ENCODE measurements around the gene KCNIP3.

Gene KCNIP3

DNA sequence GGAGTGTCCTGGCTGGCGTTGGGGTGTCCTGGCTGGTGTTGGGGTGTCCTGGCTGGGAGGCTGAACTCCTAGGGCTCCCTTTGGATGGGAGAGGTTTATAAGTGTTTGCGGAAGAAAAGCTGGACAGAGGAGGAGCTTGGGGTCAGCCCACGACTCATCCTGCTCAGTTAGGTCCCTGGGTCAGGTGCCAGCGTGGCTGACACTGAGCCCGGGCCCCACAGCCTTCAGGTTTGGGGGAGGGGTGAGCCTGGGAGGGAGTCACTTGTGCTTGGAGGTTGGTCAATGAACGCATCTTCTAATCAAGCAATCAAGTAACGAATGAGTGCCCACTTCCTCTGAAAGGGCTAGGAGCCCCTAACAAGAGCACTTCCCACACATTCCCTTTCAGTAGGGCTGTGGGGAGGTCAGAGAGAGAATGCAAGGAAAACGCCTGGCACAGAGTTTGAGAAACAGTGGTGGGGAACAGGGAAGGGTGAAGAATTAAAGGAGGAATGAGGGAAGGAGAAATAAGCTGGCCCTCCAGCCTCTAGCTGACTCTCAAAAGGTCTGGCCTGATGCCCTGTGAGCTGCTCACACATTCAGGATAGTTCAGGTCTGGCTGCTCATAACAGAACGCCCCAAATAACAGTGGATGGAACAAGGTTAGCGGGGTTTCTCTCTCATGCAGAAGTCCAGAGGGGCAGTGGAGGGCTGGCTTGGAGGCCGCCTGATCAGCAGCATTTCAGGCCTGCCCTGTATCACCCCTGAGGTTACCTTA lies 670 bp downstream of the KCNIP3 start:
- DNase-seq (ENCODE audit: low read depth), result no peak

DNA sequence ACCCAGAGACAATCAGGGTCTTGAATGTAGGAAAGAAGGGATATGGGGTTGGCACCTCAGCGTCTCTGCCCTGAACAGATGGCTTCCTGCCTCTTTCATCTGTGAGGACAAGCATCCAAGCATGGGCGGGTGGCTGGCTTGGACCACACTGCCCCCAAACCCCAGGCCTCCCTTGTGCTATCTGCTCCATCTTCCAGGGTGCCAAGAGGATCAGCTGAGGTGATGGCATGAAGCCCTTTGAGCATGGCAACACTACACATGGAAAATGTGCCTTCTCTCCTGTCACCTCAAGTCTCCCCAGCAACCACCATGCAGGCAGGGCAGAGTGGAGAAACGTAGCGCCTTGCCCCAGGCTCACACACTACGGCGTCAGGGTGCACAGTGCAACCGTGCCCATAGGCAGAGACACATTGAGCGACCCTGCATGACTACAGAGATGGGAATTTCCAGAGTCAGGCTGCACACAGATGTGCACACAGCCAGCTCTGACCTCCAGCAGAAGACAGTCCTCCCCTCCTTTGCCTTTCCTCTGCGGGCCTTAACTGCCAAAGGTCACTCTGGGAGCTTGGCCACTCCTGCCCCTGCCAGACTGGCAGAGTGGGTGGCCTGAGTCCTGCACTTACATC lies 1.5 kb downstream of the KCNIP3 start:
- no peak for DNase-seq (ENCODE audit: low read depth)

DNA sequence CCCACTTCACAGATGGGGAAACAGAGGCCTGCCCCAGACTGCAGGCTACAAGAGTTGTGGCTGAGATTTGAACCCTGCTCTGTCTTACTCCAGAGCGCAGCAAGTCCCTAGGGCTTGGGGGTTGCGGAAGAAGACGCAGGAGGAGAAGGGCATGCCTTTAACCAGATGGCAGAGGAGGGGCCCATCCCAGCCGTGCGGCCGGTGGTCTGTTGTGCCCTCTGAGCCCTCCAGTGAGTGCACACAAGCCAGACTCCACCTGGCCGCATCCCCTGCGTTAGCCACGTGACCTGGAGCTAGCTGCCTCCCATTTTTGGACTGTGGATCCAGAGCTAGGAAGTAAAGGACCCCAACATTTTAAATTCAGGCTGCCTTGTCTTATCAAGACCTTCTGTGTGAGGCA lies 2.8 kb downstream of the KCNIP3 start:
- DNase-seq (ENCODE audit: low read depth), result no peak

GRCh38 chr2:95300450-95300849 lies 3.3 kb downstream of the KCNIP3 start:
- no peak for DNase-seq (ENCODE audit: low read depth)

DNA sequence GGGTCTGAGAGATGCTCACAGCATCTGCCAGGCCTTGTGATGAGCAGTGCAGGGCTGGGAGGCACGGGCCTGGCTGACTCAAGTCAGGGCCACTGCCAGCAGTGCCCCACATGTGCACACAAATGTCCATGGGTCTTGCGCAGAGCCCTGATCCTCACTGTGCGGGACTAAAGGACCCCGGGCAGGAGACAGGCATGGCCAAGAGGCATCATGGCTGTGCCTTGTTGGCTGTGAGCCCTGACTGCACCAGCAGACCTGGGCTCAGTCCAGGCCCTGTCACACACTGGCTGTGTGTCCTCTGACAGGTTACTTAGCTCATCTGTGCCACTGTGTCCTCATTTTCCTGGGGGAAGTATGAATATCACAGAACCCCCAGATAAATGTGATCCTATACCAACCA lies 4.0 kb downstream of the KCNIP3 start:
- DNase-seq (ENCODE audit: low read depth), result no peak

DNA sequence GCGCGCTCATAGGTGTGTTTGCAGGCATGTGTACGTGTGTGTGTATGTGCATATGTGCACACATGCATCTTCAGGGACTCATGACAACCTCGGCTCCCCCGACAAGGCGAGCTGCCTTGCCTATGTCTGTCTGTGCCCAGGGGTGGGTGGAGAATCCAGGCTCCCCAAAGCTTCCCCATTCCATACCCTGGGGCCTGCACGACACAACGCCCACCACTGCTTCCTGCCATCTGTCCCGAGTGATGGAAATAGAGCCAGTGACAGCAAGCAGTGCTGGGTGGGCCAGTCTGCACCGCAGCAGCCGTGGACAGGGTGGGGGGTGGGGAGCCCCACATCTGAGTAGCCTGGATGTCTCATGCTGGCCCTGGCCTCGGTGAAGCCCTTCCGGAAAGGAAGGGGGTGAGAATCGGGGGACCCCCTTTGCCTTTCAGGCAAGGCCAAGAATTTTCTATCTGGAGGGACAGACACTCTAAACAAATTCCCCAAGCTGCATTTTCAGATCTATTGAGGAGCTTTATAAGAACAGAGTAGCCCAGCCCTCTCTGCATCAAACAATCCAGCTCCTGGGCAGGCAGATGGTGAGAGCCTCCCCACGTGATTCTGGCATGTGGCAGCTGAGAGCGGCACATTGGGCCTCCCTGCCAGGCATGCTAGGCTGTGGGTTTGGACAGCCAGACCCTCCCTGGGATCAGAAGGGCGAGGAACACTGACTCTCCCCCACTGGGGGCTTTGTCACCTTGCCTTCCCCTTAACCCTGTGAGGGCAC lies 4.9 kb downstream of the KCNIP3 start:
- DNase-seq (ENCODE audit: low read depth), result no peak

DNA sequence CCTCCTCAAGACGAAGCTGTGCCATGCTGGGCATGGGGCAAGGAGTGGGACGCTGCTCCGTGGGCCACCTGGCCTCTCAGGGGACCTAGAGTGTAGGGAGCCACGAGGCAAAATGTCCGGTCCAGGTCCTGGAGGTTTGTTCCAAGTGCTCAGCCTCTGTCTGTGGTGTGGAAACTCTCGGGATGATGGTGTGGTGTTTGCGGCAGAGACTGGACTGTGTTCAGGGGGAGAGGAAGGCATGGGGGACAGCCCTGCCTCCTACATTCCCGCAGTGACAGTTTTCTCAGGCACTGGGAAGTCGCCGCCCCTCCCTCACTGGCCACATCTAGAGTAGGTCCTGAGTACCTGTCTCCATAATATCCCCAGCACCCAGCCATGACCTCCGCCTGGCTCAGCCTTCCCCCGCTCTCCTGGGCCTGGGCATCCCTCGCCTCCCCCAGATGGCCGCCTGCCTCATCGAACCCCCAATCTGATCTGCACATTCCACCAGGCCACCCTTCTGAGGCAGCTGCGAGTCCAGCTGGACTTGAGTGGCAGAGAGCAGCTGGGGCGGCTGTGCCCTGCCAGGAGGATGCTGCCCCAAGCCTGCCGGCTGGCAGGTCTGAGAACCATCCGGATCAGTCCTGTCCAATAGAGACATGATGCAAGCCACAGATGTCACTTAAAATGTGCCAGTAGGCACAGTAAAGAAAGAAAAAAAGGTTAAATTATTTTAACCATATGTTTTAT lies 6.2 kb downstream of the KCNIP3 start:
- no peak for DNase-seq (ENCODE audit: low read depth)

- DNase-seq (ENCODE audit: low read depth), result no peak
These were observed 8.4 kb downstream of the KCNIP3 start for GRCh38 chr2:95305380-95306061.

DNA sequence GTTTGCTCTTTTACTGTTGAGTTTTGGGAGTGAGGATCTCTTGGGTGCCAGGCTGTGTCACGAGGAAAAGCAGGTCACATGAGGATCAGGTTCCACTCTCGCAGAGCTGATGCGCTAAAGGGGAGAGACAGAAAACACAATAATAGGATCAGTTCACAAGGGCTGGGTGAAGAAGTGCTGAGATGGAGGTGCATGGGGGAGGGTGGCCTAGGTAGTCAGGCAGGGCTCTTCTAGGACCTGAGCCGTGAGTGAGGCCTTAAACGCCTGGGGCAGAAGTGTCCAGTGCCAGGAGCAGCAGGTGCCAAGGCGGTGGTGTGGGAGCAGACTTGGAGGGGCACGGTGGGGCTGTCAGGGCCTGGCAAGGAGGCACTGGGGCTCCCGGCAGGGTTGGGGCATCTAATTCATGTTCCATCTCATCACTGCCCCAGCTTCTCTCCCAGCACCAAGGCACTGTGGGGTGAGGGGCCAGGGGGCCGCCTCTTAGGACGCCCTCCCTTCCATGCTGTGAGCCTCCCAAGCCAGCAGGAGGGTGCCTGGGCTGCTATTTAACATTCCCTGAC lies 9.3 kb downstream of the KCNIP3 start:
- no peak for DNase-seq (ENCODE audit: low read depth)

DNA sequence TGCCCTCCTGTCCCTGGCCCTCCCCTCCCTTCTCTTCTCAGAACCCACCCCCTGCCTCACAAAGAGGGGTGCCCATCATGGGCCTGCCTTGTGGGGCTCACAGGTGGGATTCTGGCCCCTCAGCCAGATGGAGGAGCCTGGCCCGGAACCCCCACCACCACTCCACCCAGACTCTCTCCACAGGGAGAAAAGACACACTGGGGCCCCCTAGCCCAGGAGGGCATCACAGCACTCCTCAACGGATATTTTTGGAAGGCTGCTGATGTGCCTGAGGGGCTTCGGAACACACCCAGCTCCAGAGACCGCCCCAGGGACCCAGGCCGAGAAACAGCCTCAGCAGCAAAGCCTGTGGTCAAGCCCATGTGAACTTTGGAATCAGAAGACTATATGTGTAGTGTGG lies 9.9 kb downstream of the KCNIP3 start:
- DNase-seq (ENCODE audit: low read depth), result no peak

DNA sequence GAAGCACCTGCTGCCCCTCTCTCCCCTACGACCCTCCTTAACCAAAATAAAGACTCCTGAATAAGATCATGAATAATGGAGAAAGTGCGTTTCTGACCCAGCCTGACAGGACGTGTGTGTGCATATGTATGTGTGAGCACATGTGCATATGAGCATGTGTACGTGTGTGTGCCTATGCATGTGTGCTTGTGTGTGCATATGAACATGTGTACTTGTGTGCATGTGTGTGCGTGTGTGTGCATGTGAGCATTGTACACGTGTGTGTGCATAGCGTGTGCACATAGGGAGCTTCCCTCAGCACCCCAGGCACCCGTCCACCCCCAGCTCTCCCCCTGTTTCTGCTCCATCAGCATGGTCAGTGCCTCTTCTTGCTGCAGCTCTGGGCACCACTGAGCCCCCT lies 10.7 kb downstream of the KCNIP3 start:
- DNase-seq (ENCODE audit: low read depth), result no peak

- DNase-seq (ENCODE audit: low read depth), result no peak
These were observed 11.4 kb downstream of the KCNIP3 start for GRCh38 chr2:95308426-95308990.

GRCh38 chr2:95309599-95309998 lies 12.5 kb downstream of the KCNIP3 start:
- DNase-seq (ENCODE audit: low read depth), result no peak

- no peak for DNase-seq (ENCODE audit: low read depth)
These were observed 13.1 kb downstream of the KCNIP3 start for GRCh38 chr2:95310216-95310615.

GRCh38 chr2:95310651-95311050 lies 13.5 kb downstream of the KCNIP3 start:
- no peak for DNase-seq (ENCODE audit: low read depth)

- DNase-seq (ENCODE audit: low read depth), result no peak
These were observed 14.8 kb downstream of the KCNIP3 start for GRCh38 chr2:95311815-95312542.

- DNase-seq (ENCODE audit: low read depth), result no peak
These were observed 15.5 kb downstream of the KCNIP3 start for GRCh38 chr2:95312543-95313201.

DNA sequence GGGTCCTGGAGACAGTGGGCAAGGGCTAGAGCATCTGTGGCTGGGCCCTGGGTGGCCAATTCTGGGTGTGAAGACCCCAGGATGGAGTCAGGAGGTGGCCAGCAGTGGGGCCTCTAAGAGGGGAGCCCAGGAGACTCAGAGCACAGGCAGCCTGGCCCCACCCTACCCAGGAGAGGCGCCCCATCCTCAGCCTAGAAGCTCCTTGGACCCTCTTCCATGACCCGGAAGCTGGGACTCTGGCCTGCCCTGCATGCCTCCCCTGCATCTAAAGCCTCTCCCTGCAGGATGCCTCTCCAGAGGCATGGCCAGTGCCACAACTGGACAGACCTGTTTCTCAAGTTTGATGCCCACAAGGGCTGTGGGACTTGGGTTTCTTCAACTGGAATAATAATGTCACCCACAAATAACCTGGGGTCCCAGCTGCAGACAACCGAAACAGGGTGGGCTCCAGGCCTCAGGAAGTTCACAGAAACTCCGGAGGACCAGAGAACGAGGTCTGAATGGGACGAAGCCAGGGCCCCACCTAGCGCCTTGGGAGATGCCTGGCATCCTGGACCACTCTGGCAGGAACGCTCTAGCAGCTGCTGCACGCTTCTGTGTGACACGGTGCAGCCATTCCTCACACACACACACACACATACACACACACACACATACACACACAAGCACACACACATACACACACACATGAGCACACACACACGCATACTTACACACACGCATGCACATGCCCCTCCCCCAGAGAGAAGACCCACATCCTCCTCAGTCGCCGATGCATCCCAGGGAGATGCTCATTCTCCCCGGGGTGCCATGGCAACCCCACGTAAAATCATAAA lies 16.4 kb downstream of the KCNIP3 start:
- DNase-seq (ENCODE audit: low read depth), result no peak

GRCh38 chr2:95314598-95314963 lies 17.4 kb downstream of the KCNIP3 start:
- no peak for DNase-seq (ENCODE audit: low read depth)

Data from amniotic epithelial cell (primary cell).